Skin epidermis (tissue), 12 donors: ENCODE data around the gene TMEM231.
"Not testable (repeated sequence)": the region's sequence is repeated elsewhere in the genome, so short reads cannot be mapped to it uniquely, and the experiment has no call there.

Experiments used
- H3K27ac ChIP-seq, 21 experiments: fragments of 200-600 bp; sonication (generic) in 11 of 21; one replicate each; pipeline ENCODE4 v1.5.0; 2020; ENCODE audit warnings: mild to moderate bottlenecking in 3 of 21, inconsistent platforms in 2 of 21, moderate library complexity in 2 of 21
- H3K4me3 ChIP-seq, 7 experiments: fragments of 200-600 bp; sonication (generic) in 2 of 7; one replicate each; pipeline ENCODE4 v1.5.0; 2020; ENCODE audit warnings: inconsistent platforms in 2 of 7, mild to moderate bottlenecking in 2 of 7, moderate library complexity in 1 of 7

The TMEM231 gene

DNA sequence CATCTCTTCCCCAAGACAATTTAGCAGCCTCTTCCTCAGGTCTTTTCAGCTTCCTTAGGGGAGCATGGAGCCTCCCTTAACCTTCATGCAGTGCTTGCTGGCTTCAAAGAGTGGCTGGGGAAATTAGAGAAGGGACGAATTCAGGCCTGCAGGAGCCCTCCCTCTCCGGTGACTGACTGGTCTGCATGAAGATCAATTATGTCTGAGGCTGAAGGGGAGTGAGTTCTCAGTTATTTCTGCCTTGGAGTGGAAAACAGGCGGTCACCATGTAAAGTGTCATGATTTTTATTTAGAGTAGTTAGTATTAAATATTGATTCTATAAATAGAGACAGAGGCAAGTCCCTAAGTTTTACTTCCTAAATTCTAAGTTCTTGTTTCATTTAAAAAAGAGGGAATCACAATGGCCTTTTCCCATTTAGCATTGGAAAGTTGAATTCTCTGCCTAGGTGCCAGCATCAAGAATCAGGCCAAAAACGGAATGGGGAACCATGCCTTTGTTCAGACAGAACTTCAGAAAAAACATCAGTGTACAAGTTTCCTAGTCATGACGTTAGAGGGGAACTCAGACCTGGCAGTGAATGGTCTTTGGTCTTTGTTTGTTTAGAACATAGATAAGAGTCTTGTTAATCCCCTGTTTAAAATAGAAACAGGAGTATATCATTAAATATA is 14.5 kb upstream of the TMEM231 start:
- H3K27ac ChIP-seq = peak overlapping the region in 3 of 21 experiments; percentile 29 to 47 (median 45)

DNA sequence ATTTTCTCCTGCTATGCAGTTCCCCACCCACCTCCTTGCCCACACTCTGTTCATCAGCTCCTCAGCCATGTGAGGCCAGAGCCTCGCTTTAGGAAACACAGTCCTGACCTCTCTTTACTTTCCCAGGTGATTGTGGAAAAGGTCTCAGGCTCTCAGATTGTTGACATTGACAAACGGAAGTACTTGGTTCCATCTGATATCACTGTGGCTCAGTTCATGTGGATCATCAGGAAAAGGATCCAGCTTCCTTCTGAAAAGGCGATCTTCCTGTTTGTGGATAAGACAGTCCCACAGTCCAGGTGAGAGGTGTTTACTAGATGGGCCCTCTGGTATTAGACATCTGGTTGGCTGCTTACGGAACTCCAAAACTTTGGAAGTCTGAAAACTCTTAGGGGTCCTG is 11.9 kb upstream of the TMEM231 start:
- no peak overlapping the region for H3K4me3 ChIP-seq
- H3K27ac ChIP-seq = peak overlapping the region in 3 of 21 experiments; percentile 7 to 97 (median 8)

More for the DNA sequence above, 14.5 kb upstream of the TMEM231 start:
- no peak overlapping the region for H3K4me3 ChIP-seq

DNA sequence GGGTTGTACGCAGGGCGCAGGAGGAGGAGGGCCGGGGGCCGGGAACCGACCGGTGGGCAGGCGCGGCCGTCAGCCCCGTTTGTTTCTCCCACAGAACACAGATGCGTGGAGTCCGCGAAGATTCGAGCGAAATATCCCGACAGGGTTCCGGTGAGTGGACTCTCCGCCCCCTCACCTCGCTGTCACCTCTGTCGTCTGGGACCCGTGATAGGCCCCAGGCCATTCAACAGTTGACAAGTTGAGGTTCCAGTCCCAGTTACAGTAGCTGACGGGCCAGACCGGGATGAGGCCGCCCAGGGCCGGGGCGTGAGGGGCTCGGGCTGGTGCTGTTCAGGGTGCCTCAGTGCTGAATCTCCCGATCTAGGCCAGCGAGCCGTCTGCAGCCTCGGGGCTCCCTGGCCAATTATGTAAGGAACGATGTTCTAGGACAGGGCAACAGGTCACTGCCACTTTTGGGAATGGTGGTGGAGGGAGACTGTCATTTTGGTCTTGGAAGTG is 10.8 kb upstream of the TMEM231 start:
- Histone ChIP-seq H3K4me3 (peak overlapping the region; percentile 75 to 98 (median 87)), H3K27ac (peak overlapping the region; percentile 49 to 97 (median 87))

DNA sequence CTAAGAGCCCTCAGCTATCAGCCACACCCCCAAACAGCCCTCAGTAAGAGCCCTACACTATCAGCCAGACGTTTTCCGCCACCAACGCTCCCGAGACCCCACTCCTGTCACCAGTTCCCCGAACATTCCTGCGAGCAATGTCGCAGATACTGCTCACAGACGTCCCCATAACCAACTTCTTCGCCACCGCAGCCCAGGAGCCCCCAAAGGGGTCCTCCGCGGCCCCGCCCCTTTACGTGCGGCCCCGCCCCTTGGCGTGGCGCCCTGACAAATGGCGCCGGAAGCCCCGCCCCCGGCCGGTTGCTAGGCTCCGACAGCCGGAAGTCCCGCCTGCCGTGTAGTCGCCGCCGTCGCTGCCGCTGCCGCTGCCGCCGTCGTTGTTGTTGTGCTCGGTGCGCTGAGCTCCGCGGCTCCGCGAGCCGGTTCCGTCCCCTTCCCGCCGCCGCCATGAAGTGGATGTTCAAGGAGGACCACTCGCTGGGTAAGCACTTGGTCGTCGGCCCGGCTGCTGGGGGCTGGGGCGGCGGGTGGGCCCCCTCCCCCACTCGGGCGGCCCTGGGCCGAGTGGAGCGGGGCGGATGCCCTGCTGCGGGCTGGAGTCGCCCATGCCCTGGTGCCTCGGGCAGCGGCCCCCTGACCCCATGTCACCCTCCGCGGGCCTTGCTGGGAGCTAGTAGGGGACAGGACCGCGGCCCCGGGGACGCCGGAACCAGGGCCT is 10.1 kb upstream of the TMEM231 start, which contains the start of gene GABARAPL2:
GABARAPL2 (plus strand) TSS at position 340 of the 718 bp plus-strand sequence; CDS start at position 448, 108 bp downstream.
- peak within 1 kb of the TSS; percentile 49 to 97 (median 87) for H3K27ac ChIP-seq
- H3K4me3 ChIP-seq = peak within 1 kb of the TSS; percentile 75 to 98 (median 87)

DNA sequence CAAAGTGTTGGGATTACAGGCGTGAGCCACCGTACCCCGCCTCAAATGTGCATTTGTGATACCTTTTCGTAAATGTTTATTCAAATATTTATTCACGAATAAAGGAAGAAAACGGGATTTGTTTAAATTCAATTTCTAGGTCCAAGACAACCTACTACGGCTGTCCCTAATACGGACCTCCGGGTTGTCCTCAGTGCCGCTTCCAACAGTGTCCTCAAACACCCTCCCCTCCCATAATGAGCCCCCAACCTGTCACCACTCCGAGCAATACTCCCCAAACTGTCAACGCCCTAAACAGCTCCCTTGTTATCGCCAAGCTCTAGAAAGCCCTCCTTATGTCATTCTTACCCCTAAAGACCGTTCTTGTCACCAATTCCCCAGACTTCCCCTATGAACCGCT is 9.6 kb upstream of the TMEM231 start:
- H3K27ac ChIP-seq = peak overlapping the region in 20 of 21 experiments; percentile 49 to 97 (median 88)
- peak overlapping the region; percentile 75 to 98 (median 87) for H3K4me3 ChIP-seq

DNA sequence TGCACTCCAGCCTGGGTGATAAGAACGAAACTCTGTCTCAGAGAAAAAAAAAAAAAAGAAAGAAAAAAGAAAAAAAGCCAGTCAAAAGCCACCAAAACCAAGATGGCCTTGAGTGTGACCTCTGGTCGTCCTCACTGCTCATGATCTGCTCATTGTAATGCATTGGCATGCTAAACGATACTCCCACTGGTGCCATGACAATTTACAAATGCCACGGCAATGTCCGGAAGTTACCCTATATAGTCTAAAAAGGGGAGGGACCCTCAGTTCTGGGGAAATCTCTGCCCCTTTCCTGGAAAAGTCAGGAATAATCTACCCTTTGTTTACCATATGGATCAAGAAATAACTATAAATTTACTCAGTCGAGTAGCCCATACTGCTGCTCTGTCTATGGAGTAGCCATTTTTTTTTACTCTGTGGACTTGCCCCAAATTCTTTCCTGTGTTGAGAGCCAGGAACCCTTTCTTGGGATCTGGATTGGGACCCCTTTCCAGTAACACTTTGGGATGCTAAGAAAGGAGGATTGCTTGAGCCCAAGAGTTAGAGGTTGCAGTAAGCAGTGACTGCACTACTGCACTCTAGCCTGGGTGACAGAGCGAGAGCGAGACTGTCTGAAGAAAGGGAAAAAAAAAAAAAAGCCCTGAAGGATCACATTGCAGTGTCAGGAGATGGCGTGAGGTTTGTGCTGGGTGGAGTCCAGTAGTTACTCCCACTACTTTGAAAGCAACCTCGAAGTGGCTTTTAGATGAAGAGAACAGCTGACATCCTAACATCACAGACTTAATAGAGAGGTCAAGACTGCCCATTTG is 3.7 kb upstream of the TMEM231 start:
- Histone ChIP-seq H3K4me3 (no peak overlapping the region), H3K27ac (no peak overlapping the region)

DNA sequence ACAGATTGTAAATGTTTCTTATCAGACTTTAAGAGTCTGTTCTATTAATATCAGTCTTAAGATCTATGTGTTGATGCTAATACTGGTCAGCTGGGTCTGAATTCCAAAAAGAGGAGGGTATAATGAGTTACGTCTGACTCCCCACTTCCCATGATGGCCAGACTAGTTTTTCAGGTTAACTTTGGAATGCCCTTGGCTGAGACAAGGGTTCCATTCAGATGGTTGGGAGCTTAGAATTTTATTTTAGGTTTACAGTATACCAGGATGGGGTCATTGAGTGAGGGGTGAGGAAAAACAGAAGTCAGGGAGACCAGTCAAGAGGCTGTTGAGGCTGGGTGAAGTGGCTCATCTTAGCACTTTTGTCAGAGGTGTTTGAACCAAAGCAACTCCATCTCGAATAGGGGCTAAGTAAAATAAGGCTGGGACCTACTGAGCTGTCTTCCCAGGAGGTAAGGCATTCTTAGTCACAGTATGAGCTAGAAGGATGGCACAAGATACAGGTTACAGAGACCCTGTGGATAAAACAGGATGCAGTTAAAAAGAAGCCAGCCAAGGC is 2.9 kb upstream of the TMEM231 start:
- Histone ChIP-seq H3K4me3 (no peak overlapping the region), H3K27ac (peak overlapping the region in 1 of 21 experiments; percentile 14)

DNA sequence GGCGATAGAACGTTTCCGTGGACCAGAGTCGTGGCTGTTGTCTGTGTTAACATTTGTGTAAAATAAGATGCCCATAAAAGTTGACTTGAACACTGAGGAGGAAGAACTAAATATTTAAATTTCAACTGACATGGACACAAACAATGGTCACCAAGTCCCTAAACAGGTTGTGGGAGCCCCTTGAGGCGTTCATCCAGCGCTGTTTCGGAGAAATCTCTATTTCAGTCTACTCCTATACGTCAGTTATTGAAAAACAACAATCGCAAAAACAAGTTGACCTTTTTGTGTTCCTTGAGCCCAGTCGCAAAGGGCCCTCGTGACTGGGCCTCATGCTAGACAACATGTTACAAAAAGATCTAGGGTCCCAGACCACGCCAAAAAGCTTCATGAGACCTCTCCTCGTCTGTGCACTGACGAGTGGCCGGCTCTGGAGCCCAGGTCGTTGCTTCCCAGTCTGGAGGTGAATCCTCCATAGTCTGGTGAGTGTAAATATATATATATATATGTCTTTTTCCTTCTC is 439 bp upstream of the TMEM231 start:
- peak overlapping the region in 6 of 7 experiments; percentile 46 to 81 (median 72) for H3K4me3 ChIP-seq
- peak overlapping the region in 18 of 21 experiments; percentile 3 to 83 (median 68) for H3K27ac ChIP-seq

DNA sequence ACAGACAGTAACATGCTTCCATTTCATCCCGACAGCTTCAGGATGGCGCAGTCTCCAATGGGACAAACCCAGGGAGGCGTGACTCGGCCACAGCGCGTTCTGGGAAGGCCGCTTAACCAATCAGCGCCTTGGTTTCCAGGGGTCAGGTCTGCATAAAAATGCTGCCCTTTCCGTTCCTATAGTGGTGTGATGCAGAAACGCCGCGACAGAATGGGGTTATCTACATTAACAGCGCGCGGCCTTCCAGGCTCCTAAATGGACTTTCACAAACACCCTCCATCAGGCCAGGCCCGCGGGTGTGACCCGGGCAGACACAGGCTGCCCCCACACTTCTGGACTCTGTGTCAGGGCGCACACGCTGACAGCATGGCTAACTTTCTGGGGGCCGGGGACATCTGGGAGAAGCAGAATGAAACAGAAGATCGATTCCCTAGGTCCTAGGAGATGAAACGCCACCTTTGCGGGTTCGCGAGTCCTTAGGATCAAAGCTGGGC is 792 bp downstream of the TMEM231 start:
- peak overlapping the region in 19 of 21 experiments; percentile 3 to 83 (median 72) for H3K27ac ChIP-seq
- H3K4me3 ChIP-seq = peak overlapping the region; percentile 46 to 81 (median 70)

DNA sequence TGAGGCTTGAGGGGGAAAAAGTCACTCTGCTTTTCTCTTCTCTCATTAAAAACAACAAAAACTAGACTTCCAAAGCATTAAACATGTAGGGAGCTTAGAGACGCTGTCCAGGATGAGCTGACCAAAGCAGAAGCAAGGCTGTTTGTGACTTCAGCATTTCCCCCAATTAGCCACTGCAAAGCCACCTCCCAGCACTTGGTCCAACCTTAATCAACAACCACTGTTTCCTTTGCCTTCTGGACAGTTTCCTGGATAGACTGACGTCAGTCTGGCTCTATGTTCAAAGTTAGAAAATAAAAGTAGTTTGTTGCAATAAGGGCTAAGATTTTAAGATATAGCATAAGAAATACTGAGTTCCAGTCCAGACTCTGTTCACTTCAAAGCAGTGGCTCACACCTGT is 3.1 kb downstream of the TMEM231 start:
- no peak overlapping the region for H3K27ac ChIP-seq

DNA sequence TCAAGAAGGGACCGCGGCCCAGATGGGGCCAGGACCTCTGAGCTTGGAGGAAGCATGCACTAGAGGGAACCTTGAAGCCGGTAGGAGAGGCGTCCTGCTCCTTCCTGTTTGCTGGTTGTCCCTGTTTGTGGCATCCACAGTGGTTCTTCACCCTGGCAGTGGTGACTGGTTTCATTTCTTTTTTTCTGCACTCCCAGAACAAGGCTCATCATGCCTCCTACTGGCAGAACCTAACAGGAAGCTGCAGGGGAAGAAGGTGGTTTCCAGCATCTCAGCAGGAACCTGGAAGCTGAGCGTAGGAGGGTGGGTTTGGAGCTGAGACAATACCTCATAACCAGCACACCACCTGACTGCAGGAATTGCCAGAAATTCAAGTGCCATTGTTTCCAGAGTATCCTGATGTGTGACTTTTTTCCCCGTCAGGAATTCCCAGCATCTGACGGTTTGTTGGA is 5.8 kb downstream of the TMEM231 start:
- Histone ChIP-seq H3K27ac (peak overlapping the region in 10 of 21 experiments; percentile 6 to 64 (median 46)), H3K4me3 (peak overlapping the region in 1 of 7 experiments; percentile 5)

More for the DNA sequence above, 3.1 kb downstream of the TMEM231 start:
- no peak overlapping the region for H3K4me3 ChIP-seq

DNA sequence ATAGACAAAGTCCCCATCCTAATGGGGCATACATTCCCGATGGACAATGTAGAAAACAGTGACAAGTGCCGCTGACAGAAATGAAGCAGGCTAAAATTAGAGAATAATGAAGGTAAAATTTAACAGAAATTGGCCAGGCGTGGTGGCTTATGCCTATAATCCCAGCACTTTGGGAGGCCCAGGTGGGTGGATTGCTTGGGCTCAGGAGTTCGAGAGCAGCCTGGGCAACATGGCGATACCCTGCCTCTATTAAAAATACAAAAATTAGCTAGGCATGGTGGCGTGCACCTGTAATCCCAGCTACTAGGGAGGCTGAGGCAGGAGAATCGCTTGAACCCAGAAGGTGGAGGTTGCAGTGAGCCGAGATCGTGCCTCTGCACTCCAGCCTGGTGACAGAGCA is 7.6 kb downstream of the TMEM231 start:
- H3K27ac ChIP-seq, H3K4me3 ChIP-seq: not testable (repeated sequence)

DNA sequence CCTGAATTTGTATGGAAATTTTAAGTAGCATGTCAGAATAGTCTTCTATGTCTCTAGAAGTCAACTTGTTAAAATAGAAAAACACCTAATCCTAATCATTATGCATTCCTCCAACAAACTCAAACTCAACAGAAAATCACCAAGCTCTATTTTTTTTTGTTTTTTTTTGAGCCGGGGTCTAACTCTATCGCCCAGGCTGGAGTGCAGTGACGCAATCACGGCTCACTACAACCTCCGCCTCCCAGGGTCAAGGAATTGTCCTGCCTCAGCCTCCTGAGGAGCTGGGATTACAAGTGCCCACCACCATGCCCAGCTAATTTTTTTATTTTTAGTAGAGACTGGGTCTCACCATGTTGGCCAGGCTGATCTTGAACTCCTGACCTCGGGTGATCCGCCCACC is 9.8 kb downstream of the TMEM231 start:
- H3K27ac ChIP-seq = no peak overlapping the region
- no peak overlapping the region for H3K4me3 ChIP-seq

DNA sequence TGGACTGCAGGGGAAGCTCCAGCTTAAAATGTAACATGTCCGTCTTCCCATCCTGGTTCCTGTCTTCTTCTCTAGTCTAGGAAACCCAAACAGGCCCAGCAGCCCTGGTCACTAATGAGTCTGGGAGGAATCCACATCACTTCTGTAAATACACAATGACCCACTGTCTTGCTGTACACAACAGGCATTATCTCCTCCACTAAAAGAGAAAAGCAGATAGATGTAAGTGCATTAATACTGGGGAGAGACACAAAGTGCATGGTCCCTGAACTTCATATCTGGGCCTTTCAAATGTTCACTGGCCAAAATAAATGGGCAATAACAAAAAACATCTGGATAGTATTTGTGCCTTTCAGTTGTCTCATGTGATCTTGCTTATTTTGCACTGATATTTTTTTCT is 10.2 kb downstream of the TMEM231 start:
- H3K4me3 ChIP-seq, H3K27ac ChIP-seq: not testable (repeated sequence)

DNA sequence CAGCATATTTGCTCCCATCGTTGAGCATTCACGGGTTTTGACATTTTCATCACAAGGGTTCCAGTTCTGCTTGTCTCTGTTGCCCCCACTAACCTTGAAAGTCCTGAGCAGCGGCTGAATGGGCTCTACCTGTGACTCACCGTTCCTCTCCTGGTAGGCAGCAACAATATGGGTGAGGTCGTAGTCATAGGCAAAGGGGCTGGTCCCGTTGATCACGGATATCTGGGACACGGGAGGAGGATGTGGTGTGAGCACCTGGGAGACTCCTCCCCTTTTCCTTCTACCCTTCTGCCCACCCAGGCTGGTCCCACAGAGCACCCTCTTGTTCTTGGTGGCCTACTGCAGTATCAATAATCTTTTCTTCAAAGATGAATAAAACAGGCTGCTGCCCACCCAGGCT is 13.6 kb downstream of the TMEM231 start:
- not testable (repeated sequence) for H3K27ac ChIP-seq, H3K4me3 ChIP-seq

DNA sequence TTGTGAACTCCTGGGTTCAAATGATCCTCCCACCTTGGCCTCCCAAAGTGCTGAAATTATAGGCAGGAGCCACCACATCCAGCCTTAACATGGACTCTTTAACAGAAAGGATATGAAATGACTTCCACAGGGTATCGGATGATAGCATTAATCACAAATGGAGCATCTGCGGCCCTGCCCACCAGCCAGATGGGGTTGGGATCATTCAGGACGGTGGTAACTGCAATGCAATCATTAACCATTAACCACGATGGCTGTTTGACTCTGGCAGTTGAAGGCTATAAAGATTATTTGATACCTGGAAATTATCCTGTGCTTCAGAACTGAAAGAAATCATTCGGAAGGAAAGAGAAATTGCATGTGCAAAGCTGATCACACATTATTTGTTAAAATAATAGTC is 14.8 kb downstream of the TMEM231 start:
- Histone ChIP-seq H3K27ac (no peak overlapping the region), H3K4me3 (no peak overlapping the region)

DNA sequence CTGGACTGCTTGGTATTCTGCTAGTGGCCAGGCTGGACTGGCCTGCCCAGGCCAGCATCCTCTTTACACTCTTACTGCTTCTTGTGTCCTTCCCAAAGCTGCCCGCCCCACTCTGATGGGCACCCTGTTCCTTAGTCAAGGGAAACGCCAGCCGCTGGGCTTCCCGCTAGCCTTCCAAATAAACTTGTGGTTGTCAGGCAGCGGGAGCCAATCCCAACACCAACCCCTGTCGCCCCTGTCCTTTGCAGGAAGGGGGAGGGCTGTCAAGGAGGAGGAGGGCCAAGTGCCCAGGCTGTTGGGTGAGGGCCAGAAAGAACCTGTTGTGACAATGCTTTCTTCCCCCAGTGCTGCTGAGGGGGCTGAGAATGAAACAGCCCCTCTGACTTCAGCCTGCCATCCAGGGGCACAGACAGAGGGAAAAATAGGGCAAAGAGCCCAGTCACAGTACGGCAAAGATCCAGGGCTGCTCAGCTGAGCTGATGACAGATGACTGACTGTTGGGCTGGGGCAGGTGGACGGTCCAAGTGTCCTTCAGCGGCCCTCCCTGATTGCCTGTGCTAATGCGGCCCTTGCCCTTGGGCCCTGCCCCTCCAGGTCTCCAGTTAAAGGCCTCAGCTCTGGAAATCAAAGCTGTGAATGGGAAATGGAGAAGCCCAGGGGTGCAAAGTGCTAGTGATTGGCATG is 17.0 kb downstream of the TMEM231 start:
- not testable (repeated sequence) for H3K27ac ChIP-seq, H3K4me3 ChIP-seq

DNA sequence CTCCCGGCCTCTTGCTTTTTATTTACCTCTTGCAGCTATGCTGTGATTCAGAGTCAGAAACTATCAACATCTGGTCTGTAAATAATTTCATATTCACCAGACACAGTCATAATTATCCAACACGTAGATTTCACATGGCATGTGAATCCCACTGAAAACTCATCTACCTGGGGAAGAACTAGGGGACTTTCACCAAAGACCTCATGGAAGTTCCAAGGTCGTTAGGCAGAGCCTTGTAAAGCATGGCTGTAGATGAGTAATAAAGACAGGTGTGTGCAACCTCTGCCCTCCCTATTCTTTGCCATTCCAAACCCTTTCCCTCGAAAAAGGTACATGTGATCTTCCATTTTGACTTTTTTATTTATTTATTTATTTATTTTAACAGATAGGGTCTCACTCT is 18.3 kb downstream of the TMEM231 start:
- Histone ChIP-seq H3K4me3 (no peak overlapping the region), H3K27ac (no peak overlapping the region)

DNA sequence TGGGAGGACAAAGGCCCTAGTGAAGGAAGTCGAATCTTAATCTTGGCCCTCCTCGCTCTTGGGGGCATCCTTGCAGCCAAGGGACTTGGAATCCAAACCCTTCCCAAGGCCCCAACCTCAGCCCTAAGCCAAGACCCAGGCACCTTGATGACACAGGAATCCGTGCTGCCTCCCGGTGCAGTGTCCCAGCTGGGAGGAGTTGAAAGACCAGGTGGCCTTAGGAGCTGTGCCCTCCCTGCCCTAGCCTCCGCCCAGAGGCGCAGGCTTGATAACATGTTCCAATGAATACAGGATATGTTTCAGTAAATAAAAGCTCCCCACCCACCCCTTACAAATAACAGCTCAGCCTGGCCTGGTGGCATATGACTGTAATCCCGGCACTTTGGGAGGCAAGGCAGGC is 20.2 kb downstream of the TMEM231 start, which contains the start of gene CHST5:
CHST5 (minus strand) TSS at position 208 of the 400 bp plus-strand sequence. CDS start 5,724 bp downstream, outside the sequence.
- H3K4me3 ChIP-seq = no peak within 1 kb of the TSS

More for the DNA sequence above, 20.2 kb downstream of the TMEM231 start, which contains the start of gene CHST5:
- no peak within 1 kb of the TSS for H3K27ac ChIP-seq
